Calu3 (cell line): ENCODE measurements around the gene NPM3. TPM values are rescaled to one million over a fixed set of nuclear protein-coding genes. Genes with fewer than 3 reads are reported as not detected.

Experiments
- BruUV-seq: library from RNA; stranded (reverse); fragments of 400-500 nt; replicated peaks from 2 replicates; lab custom pipeline; 2021; lab: Mats Ljungman, UMichigan
- CTCF ChIA-PET: fragments of 300-600 bp; sonication (Branson Sonifier 250); formaldehyde crosslinking; loops from one replicate; lab custom pipeline; 2022; ENCODE audit warnings: antibody characterized with exemption; lab: Charles Lee
- DNase-seq: peaks from one replicate; pipeline ENCODE4 v3.0.0; 2022
- H3K27ac Mint-ChIP-seq: one replicate; pipeline ENCODE4 v1.8.0; 2022; ENCODE audit warnings: mixed read lengths; ENCODE audit not compliant: unreplicated experiment
- H3K27me3 Mint-ChIP-seq: one replicate; pipeline ENCODE4 v1.8.0; 2022; ENCODE audit warnings: mixed read lengths; ENCODE audit not compliant: unreplicated experiment
- H3K36me3 Mint-ChIP-seq: one replicate; pipeline ENCODE4 v1.8.0; 2022; ENCODE audit warnings: mild to moderate bottlenecking, moderate library complexity, mixed read lengths; ENCODE audit not compliant: insufficient read depth, unreplicated experiment
- H3K4me1 Mint-ChIP-seq: one replicate; pipeline ENCODE4 v1.8.0; 2022; ENCODE audit warnings: mild to moderate bottlenecking, low read depth, mixed read lengths; ENCODE audit not compliant: unreplicated experiment
- H3K4me3 Mint-ChIP-seq: one replicate; pipeline ENCODE4 v1.8.0; 2022; ENCODE audit warnings: mild to moderate bottlenecking, low read depth, moderate library complexity, mixed read lengths; ENCODE audit not compliant: unreplicated experiment
- H3K9me3 Mint-ChIP-seq: one replicate; pipeline ENCODE4 v1.8.0; 2022; ENCODE audit warnings: low read depth, mixed read lengths; ENCODE audit not compliant: unreplicated experiment
- CTCF ChIP-seq: fragments of 200-600 bp; IDR thresholded peaks from one replicate; pipeline ENCODE4 v1.8.0; 2022; ENCODE audit warnings: antibody characterized with exemption; ENCODE audit not compliant: unreplicated experiment
- intact Hi-C: fragments of 100-400 bp; cut with micrococcal nuclease; formaldehyde crosslinking; loops from one replicate; pipeline ENCODE4 v1.10.0; 2022; ENCODE audit not compliant: unreplicated experiment
- total RNA-seq: library from RNA; stranded (reverse); gene quantifications from 2 replicates; pipeline ENCODE4 v1.2.3, GENCODE V29; 2022

NPM3 gene
- total RNA-seq, 1 experiment from 2014 or later, result 51.5 TPM

- DNase-seq, result no peak
- intact Hi-C loops, result no loop called here
- Mint-ChIP-seq H3K4me3 (no peak overlapping the region), H3K27me3 (peaks cover 72% of the 10 kb centered on the region), H3K36me3 (peaks cover 9% of the 10 kb centered on the region), H3K27ac (no peak overlapping the region), H3K9me3 (no peaks in the 10 kb centered on the region), H3K4me1 (peaks cover 7% of the 10 kb centered on the region)
- no TSS peak for BruUV-seq
- CTCF ChIA-PET, result interaction anchor here (0.6 kb wide), 1 partner anchor 285 kb away, joined by 3 read pairs; no protein-coding TSS in a partner anchor
- no peak for TF ChIP-seq CTCF
Measured at GRCh38 chr10:101773923-101774588, 9.2 kb downstream of the NPM3 start.

GRCh38 chr10:101772895-101773761, 10.1 kb downstream of the NPM3 start:
- H3K9me3 Mint-ChIP-seq, result no peaks in the 10 kb centered on the region
- peaks cover 3% of the 10 kb centered on the region for H3K36me3 Mint-ChIP-seq
- BruUV-seq, result no TSS peak
- CTCF ChIA-PET, result interaction anchor here (0.6 to 2.7 kb wide), 2 partner anchors 170 to 284 kb away, joined by 3 to 7 read pairs; no protein-coding TSS in a partner anchor
- peaks cover 72% of the 10 kb centered on the region for H3K27me3 Mint-ChIP-seq
- no peak overlapping the region for H3K27ac Mint-ChIP-seq
- no peak for DNase-seq
- TF ChIP-seq CTCF, result no peak
- H3K4me1 Mint-ChIP-seq, result no peaks in the 10 kb centered on the region
- H3K4me3 Mint-ChIP-seq, result no peak overlapping the region
- intact Hi-C loops, result no loop called here

GRCh38 chr10:101772017-101772894, 11.0 kb downstream of the NPM3 start:
- H3K27ac Mint-ChIP-seq, result no peak overlapping the region
- peaks cover 3% of the 10 kb centered on the region for H3K36me3 Mint-ChIP-seq
- intact Hi-C loops, result no loop called here
- H3K4me1 Mint-ChIP-seq, result no peaks in the 10 kb centered on the region
- DNase-seq, result no peak
- H3K9me3 Mint-ChIP-seq, result no peaks in the 10 kb centered on the region
- TF ChIP-seq CTCF, result no peak
- H3K4me3 Mint-ChIP-seq, result no peak overlapping the region
- CTCF ChIA-PET, result interaction anchor here (2.7 kb wide), 1 partner anchor 170 kb away, joined by 7 read pairs; no protein-coding TSS in a partner anchor
- H3K27me3 Mint-ChIP-seq, result peaks cover 69% of the 10 kb centered on the region
- BruUV-seq, result no TSS peak

- Mint-ChIP-seq H3K9me3 (no peaks in the 10 kb centered on the region), H3K27me3 (peaks cover 69% of the 10 kb centered on the region), H3K27ac (no peak overlapping the region), H3K4me3 (no peak overlapping the region), H3K36me3 (peaks cover 3% of the 10 kb centered on the region), H3K4me1 (no peaks in the 10 kb centered on the region)
- CTCF ChIA-PET, result interaction anchor here (2.7 kb wide), 1 partner anchor 169 kb away, joined by 7 read pairs; no protein-coding TSS in a partner anchor
- TF ChIP-seq CTCF, result no peak
- DNase-seq, result no peak
- BruUV-seq, result no TSS peak
- intact Hi-C loops, result no loop called here
Measured at GRCh38 chr10:101771380-101771779, 11.9 kb downstream of the NPM3 start.
